ENCODE measurements around the gene IP6K1. TPM values are rescaled to one million over a fixed set of nuclear protein-coding genes. Genes with fewer than 3 reads are reported as not detected.
A peak's percentile ranks its signal among the peaks of the same experiment; 100 is the strongest.

Gene IP6K1
- total and polyA plus RNA-seq, 10 of the 15 experiments (the other 5 are each of a cell fraction or from before 2014, with no cell fraction given) = 1.3 to 30.6 (median 18.2) TPM

GRCh38 chr3:49780080-49780974, 6.0 kb downstream of the IP6K1 start:
- intact Hi-C loops (cut with micrococcal nuclease; ENCODE audit: unreplicated experiment) (no loop called here), in situ Hi-C loops (cut with MboI) (no loop called here)
- no TSS peak for BruUV-seq (replicated peaks)
- SMC1A ChIA-PET (ENCODE audit: uncharacterized antibody, unreplicated experiment) = interaction anchor here (0.8 kb wide), 1 partner anchor 9 kb away, joined by 4 read pairs; no protein-coding TSS in a partner anchor
- no peak overlapping the region for H3K4me3 ChIP-seq
- H3K9ac ChIP-seq (ENCODE audit: control insufficient read depth, insufficient read depth, low read length) = no peak overlapping the region
- no peak overlapping the region for H3K27ac ChIP-seq (ENCODE audit: control insufficient read depth, insufficient read depth)
- H3K4me2 ChIP-seq (ENCODE audit: control insufficient read depth, insufficient read depth) = no peak overlapping the region
- peaks cover 27% of the 10 kb centered on the region for H3K79me2 ChIP-seq (ENCODE audit: control insufficient read depth, insufficient read depth, low read length)
- DNase-seq (ENCODE audit: low read depth, low spot score) (no peak), ATAC-seq (0 out of 3 replicates have a peak, but pooled peaks have one; percentile 21), FAIRE-seq (no peak)
- peaks cover 0 to 3% of the 10 kb centered on the region in 2 experiments; a peak in 2 of 4 replicates for H3K36me3 ChIP-seq (ENCODE audit: control insufficient read depth in 2 of 2, insufficient read depth in 2 of 2, low read length in 1 of 2)
- RAD21 ChIA-PET (ENCODE audit: unreplicated experiment) = interaction anchor here (1.4 kb wide), 1 partner anchor 59 kb away, joined by 4 read pairs; no protein-coding TSS in a partner anchor
- H2AFZ ChIP-seq (ENCODE audit: control insufficient read depth, low read depth, low read length) = no peak overlapping the region
- no peaks in the 10 kb centered on the region for H3K27me3 ChIP-seq (replicated peaks in 1 of 2; ENCODE audit: control insufficient read depth in 2 of 2, insufficient read depth in 2 of 2, low read length in 1 of 2)
- H4K20me1 ChIP-seq (ENCODE audit: control insufficient read depth, insufficient read depth) = no peaks in the 10 kb centered on the region
- WGBS (ENCODE audit: insufficient coverage, insufficient replicate concordance, low lambda C conversion rate, missing lambda C conversion rate) = 100% methylated on average over 3 of the region's 4 CpGs
- CTCF ChIA-PET = no interaction called here
- no peaks in the 10 kb centered on the region for H3K9me3 ChIP-seq (replicated peaks; ENCODE audit: control insufficient read depth, insufficient read depth, low read length)
- POLR2A ChIA-PET = no interaction called here
- peaks cover 4% of the 10 kb centered on the region; the same call in 1 of the 2 replicates for H3K4me1 ChIP-seq (ENCODE audit: control insufficient read depth, insufficient read depth, low read length)
- TF ChIP-seq ZNF384 (IDR thresholded peaks at IDR 0.05; ENCODE audit: borderline replicate concordance, low read depth, low read length) = no peak
- no peak for TF ChIP-seq PML (IDR thresholded peaks at IDR 0.05; ENCODE audit: low read length)
- no peak for TF ChIP-seq ZNF687 (IDR thresholded peaks at IDR 0.05)
- no peak for TF ChIP-seq ZNF592 (IDR thresholded peaks at IDR 0.05)
- no peak for TF ChIP-seq IKZF1 (conservative IDR thresholded peaks at IDR 0.05)
- no peak for TF ChIP-seq SREBF1 (IDR thresholded peaks at IDR 0.05; ENCODE audit: low read length)
- no peak for TF ChIP-seq ZNF24 (IDR thresholded peaks at IDR 0.05)
- no peak for TF ChIP-seq PAX5 (IDR thresholded peaks at IDR 0.05; ENCODE audit: borderline replicate concordance, low read depth, low read length)
- no peak for TF ChIP-seq BMI1 (IDR thresholded peaks at IDR 0.05; ENCODE audit: borderline replicate concordance)
- no peak for TF ChIP-seq GABPA (IDR thresholded peaks at IDR 0.05; ENCODE audit: low read depth)
- no peak for TF ChIP-seq JUNB (IDR thresholded peaks at IDR 0.05)
